Measurements from ENCODE around the gene MROH7. TPM values are rescaled to one million over a fixed set of nuclear protein-coding genes. Genes with fewer than 3 reads are reported as not detected.

The MROH7 gene
- total RNA-seq, 1 donor from 2014 or later: not detected

- ChIA-PET POLR2A (no interaction called here), CTCF (no interaction called here)
- no peaks in the 10 kb centered on the region for H3K27me3 Mint-ChIP-seq
- H3K36me3 Mint-ChIP-seq (ENCODE audit: low read depth): no peaks in the 10 kb centered on the region
- no peak overlapping the region for H3K27ac Mint-ChIP-seq
- intact Hi-C loops (cut with micrococcal nuclease): no loop called here
- H3K9me3 Mint-ChIP-seq: no peaks in the 10 kb centered on the region
- H3K4me3 Mint-ChIP-seq: no peak overlapping the region
- no peak for TF ChIP-seq CTCF (IDR thresholded peaks at IDR 0.05)
- peaks cover 3% of the 10 kb centered on the region for H3K4me1 Mint-ChIP-seq
- DNase-seq: no peak
- ATAC-seq (ENCODE audit: low read depth): no peak
Measured at GRCh38 chr1:54603241-54603640, 38.3 kb upstream of the MROH7 start.

DNA sequence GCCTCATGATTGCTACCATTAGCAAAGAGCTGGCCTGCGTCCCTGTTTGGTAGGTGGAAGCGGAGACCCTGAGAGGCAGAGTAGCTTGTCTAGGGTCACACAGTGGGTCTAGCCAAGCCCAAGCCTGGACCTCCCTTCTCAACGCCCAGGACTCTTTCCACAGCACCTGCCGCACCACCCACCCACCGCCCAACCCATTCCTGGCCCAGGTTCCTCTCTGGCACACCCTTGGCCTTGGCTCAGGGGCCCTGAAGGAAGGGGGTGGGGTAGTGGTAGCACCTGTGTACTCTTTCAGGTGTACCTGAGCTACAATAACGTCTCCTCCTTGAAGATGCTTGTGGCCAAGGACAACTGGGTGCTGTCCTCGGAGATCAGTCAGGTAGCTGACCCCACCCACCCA lies 37.5 kb upstream of the MROH7 start:
- CTCF ChIA-PET: no interaction called here
- peaks cover 3% of the 10 kb centered on the region for H3K4me1 Mint-ChIP-seq
- no peak overlapping the region for H3K27ac Mint-ChIP-seq
- intact Hi-C loops (cut with micrococcal nuclease): no loop called here
- ATAC-seq (ENCODE audit: low read depth) (no peak), DNase-seq (no peak)
- POLR2A ChIA-PET: no interaction called here
- TF ChIP-seq CTCF (IDR thresholded peaks at IDR 0.05): no peak
- H3K4me3 Mint-ChIP-seq: no peak overlapping the region
- H3K9me3 Mint-ChIP-seq: no peaks in the 10 kb centered on the region
- no peaks in the 10 kb centered on the region for H3K36me3 Mint-ChIP-seq (ENCODE audit: low read depth)
- H3K27me3 Mint-ChIP-seq: peaks cover 1% of the 10 kb centered on the region

GRCh38 chr1:54604572-54605370 lies 36.8 kb upstream of the MROH7 start:
- DNase-seq (no peak), ATAC-seq (ENCODE audit: low read depth) (no peak)
- peaks cover 2% of the 10 kb centered on the region for H3K27me3 Mint-ChIP-seq
- no peaks in the 10 kb centered on the region for H3K9me3 Mint-ChIP-seq
- H3K4me1 Mint-ChIP-seq: peaks cover 3% of the 10 kb centered on the region
- H3K4me3 Mint-ChIP-seq: no peak overlapping the region
- ChIA-PET POLR2A (no interaction called here), CTCF (no interaction called here)
- no peak for TF ChIP-seq CTCF (IDR thresholded peaks at IDR 0.05)
- no peaks in the 10 kb centered on the region for H3K36me3 Mint-ChIP-seq (ENCODE audit: low read depth)
- H3K27ac Mint-ChIP-seq: no peak overlapping the region
- intact Hi-C loops (cut with micrococcal nuclease): no loop called here

GRCh38 chr1:54606096-54606989 lies 35.2 kb upstream of the MROH7 start:
- H3K9me3 Mint-ChIP-seq: no peaks in the 10 kb centered on the region
- peaks cover 2% of the 10 kb centered on the region for H3K27me3 Mint-ChIP-seq
- DNase-seq (no peak), ATAC-seq (ENCODE audit: low read depth) (no peak)
- H3K36me3 Mint-ChIP-seq (ENCODE audit: low read depth): no peaks in the 10 kb centered on the region
- ChIA-PET POLR2A (no interaction called here), CTCF (no interaction called here)
- no peak overlapping the region for H3K27ac Mint-ChIP-seq
- intact Hi-C loops (cut with micrococcal nuclease): no loop called here
- H3K4me1 Mint-ChIP-seq: peaks cover 3% of the 10 kb centered on the region
- H3K4me3 Mint-ChIP-seq: no peak overlapping the region
- TF ChIP-seq CTCF (IDR thresholded peaks at IDR 0.05): no peak

- intact Hi-C loops (cut with micrococcal nuclease): no loop called here
- ChIA-PET POLR2A (no interaction called here), CTCF (no interaction called here)
- Mint-ChIP-seq H3K4me3 (no peak overlapping the region), H3K36me3 (ENCODE audit: low read depth) (no peaks in the 10 kb centered on the region), H3K27me3 (peaks cover 2% of the 10 kb centered on the region), H3K9me3 (no peaks in the 10 kb centered on the region), H3K4me1 (peaks cover 3% of the 10 kb centered on the region), H3K27ac (no peak overlapping the region)
- TF ChIP-seq CTCF (IDR thresholded peaks at IDR 0.05): no peak
- DNase-seq (no peak), ATAC-seq (ENCODE audit: low read depth) (no peak)
Measured at GRCh38 chr1:54606990-54607325, 34.6 kb upstream of the MROH7 start.

Data from activated B cell treated with CpG ODN at 0.5 μM for 24 hours (primary cell).